ENCODE results near the gene GBX2. TPM values are rescaled to one million over a fixed set of nuclear protein-coding genes. Genes with fewer than 3 reads are reported as not detected.

Gene GBX2
- not detected in 2 replicates for total RNA-seq

DNA sequence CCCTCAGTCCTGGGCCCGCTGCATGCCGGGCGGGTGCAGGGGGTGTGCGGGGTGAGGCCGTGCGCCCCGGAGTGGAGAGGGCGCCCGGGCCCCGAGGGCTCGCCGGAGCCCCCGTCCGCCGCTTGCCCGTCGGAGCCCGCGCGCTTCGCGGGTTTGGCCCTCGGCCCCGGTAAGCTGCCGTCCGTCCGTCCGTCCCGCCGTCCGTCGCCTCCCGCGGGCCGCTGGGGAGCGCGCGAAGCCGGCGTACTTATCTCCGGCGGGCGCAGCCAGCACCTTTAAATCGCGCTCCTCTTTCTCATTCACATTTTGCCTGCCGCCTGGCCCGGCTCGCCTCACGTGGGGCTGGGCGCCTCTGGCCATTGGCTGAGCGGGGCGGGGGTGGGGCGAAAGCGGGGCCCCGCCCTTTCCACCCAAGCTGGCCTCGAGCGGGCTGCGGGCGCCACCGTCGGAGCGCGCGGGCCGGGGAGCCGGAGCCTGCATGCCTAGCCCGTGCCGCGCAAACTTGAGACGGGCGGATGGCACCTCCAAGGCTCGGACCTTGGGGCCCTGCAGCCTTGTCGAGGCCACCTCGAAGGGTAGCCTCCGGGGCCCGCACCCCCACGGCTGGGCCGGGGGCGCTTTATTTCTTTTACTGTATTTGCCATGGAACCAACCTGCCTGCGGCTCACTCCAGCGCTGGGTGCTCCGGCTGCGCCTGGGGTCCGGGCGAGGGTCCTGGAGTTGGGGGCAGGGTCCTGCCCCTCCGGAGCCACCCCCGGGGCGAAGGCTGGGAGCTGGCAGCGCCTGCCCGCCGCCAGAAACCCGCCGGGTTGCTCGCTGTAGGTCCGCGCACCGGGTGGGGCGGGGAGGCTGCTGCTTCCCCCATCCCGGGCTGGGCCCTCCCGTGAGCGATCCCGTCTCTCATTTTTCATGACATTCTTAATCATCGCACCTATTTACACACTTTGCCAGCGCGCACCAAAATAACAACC lies at the start of gene GBX2:
GBX2 (minus strand) TSS at position 277 of the 971 bp plus-strand sequence. CDS start 415 bp downstream, outside the sequence.

Other genes starting within 250 kb of the GBX2 start
- gene ASB18, start 96.0 kb upstream of the GBX2 start, total RNA-seq, result not detected in 2 replicates

Measured in regular cardiac myocyte (primary cell).